ENCODE data around the gene DPH6.
A peak's percentile ranks its signal among the peaks of the same experiment; 100 is the strongest.

The DPH6 gene

DNA sequence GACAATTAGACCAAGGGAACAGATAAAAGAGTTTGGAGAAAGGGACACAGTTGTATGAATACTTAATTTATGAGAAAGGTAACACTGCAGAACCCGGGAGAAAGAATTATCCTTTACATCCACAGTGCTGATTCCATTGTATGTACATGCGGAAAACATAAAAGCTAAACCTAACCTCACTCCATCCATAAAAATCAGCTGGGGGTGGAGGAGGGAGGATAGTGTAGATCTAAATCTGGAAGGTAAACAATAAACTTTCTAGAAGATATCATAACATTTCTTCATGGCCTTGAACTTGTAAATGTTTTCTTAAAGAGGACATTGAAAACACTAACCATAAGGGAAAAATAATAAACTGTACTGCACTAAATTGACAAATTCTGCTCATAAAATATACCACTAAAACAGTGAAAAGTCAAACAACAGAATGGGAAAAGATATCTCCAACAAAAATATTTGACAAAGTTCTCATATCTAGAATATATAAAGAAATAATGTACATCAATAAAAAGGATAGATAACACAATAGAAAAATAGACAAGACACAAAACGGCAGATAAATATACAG is 220.5 kb downstream of the DPH6 start:
- no peak for DNase-seq

DNA sequence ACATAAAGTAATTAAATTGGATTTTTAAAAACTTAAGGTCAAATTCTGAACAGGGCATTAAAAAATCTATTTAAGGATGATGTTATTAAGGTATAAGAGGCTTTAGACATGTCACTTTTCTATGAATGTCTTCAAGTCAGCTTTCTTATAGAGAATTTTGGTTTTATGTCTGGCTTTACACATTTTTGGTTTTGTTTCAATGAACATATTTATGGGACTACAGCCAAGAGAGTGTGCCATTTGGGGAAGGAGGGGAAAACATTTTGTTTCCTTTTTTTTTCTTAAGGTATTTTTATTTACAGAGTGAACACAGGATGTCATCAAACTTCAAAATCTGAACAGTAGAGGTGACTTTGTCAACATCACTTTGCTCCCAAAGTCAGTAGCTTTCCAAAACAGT is 222.8 kb downstream of the DPH6 start:
- DNase-seq = no peak

DNA sequence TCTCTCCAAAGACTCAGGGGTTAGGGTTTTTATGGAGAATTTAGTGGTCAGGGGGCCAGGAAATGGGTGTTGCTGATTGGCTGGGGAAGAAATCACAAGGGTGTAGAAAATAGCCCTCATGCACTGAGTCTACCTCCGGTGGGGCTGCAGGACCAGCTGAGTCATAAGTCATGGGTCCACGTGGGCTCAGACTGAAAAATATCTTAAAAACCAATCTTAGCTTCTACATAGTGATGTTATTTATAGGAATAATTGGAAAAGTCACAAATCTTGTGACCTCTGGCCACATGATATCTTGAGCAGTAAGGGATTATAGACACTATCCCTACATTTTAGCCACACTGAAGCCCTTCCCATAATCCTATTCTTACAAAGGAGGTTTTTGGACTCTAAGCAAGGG is 224.0 kb downstream of the DPH6 start:
- DNase-seq = no peak

DNA sequence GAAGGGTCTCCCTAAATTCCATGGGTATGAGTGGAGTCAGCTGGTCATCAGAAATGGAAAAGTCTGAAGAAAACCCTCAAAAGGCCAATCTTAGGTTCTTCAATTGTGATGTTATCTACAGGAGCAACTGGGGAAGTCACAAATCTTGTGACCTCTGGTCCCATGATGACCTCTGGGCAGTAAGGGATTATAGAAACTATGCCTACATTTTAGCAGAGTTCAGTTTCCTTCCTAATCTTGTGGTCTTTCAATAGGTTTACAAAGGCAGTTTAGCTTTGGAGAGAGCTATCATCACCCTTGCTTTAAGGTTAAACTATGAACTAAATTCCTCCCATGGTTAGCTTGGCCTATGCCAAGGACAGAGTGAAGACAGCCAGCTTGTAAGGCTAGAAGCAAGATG is 225.1 kb downstream of the DPH6 start:
- peak in 1 of 2 donors; percentile 1 for DNase-seq
